ENCODE measurements around the gene PPP1R26. TPM values are rescaled to one million over a fixed set of nuclear protein-coding genes. Genes with fewer than 3 reads are reported as not detected.
"Not testable (repeated sequence)": the region's sequence is repeated elsewhere in the genome, so short reads cannot be mapped to it uniquely, and the experiment has no call there.

The PPP1R26 gene
- total and polyA plus RNA-seq, 4 donors = 9.3 to 29.6 (median 18.3) TPM

GRCh38 chr9:135443797-135444425 lies 35.7 kb upstream of the PPP1R26 start:
- H3K4me1 ChIP-seq (ENCODE audit: control insufficient read depth in 5 of 5, insufficient read depth in 5 of 5, low read length in 5 of 5) = peaks cover 0 to 49% (median 18%) of the 10 kb centered on the region in 5 donors
- H3K4me3 ChIP-seq = peak overlapping the region; percentile 27
- H3K36me3 ChIP-seq (ENCODE audit: control insufficient read depth in 4 of 4, insufficient read depth in 4 of 4, low read length in 4 of 4) = no peaks in the 10 kb centered on the region
- WGBS, 2 donors = 51 to 65% methylated on average over 28 of the region's 28 CpGs
- ATAC-seq (ENCODE audit: insufficient read depth, low FRiP score) = no peak
- no peak for DNase-seq
- no peaks in the 10 kb centered on the region for H3K9me3 ChIP-seq (ENCODE audit: control insufficient read depth in 4 of 4, insufficient read depth in 3 of 4, low read length in 3 of 4)
- no peak overlapping the region for H3K9ac ChIP-seq (ENCODE audit: insufficient read depth in 1 of 2, low read length in 2 of 2)
- H3K27ac ChIP-seq (ENCODE audit: low read depth in 1 of 2, low read length in 1 of 2) = peak overlapping the region in 1 of 2 donors; percentile 80
- H3K27me3 ChIP-seq (ENCODE audit: control insufficient read depth in 3 of 3, insufficient read depth in 3 of 3, low read length in 2 of 3) = no peaks in the 10 kb centered on the region
- TF ChIP-seq CTCF (IDR thresholded peaks at IDR 0.05; ENCODE audit: control extremely low read depth, extremely low read depth) = no peak

- WGBS, 2 donors = 68 to 72% methylated on average over 12 of the region's 12 CpGs
- Histone ChIP-seq H3K4me3 (no peak overlapping the region), H3K36me3 (ENCODE audit: control insufficient read depth in 4 of 4, insufficient read depth in 4 of 4, low read length in 4 of 4) (no peaks in the 10 kb centered on the region), H3K4me1 (ENCODE audit: control insufficient read depth in 5 of 5, insufficient read depth in 5 of 5, low read length in 5 of 5) (peaks cover 0 to 20% (median 8%) of the 10 kb centered on the region in 5 donors), H3K9ac (ENCODE audit: insufficient read depth in 1 of 2, low read length in 2 of 2) (no peak overlapping the region), H3K27me3 (ENCODE audit: control insufficient read depth in 3 of 3, insufficient read depth in 3 of 3, low read length in 2 of 3) (no peaks in the 10 kb centered on the region), H3K9me3 (ENCODE audit: control insufficient read depth in 4 of 4, insufficient read depth in 3 of 4, low read length in 3 of 4) (no peaks in the 10 kb centered on the region), H3K27ac (ENCODE audit: low read depth in 1 of 2, low read length in 1 of 2) (no peak overlapping the region)
- no peak for DNase-seq
- no peak for TF ChIP-seq CTCF (IDR thresholded peaks at IDR 0.05; ENCODE audit: control extremely low read depth, extremely low read depth)
- ATAC-seq (ENCODE audit: insufficient read depth, low FRiP score) = no peak
Observed at GRCh38 chr9:135447126-135447525, 32.5 kb upstream of the PPP1R26 start.

- WGBS, 2 donors = 62 to 72% methylated on average over 11 of the region's 11 CpGs
- Histone ChIP-seq H3K36me3 (ENCODE audit: control insufficient read depth in 4 of 4, insufficient read depth in 4 of 4, low read length in 4 of 4) (no peaks in the 10 kb centered on the region), H3K9me3 (ENCODE audit: control insufficient read depth in 4 of 4, insufficient read depth in 3 of 4, low read length in 3 of 4) (peaks cover 0 to under 1% (median 0%) of the 10 kb centered on the region in 4 donors), H3K4me3 (no peak overlapping the region), H3K9ac (ENCODE audit: insufficient read depth in 1 of 2, low read length in 2 of 2) (no peak overlapping the region), H3K4me1 (ENCODE audit: control insufficient read depth in 5 of 5, insufficient read depth in 5 of 5, low read length in 5 of 5) (peaks cover 0 to 12% (median under 1%) of the 10 kb centered on the region in 5 donors), H3K27me3 (ENCODE audit: control insufficient read depth in 3 of 3, insufficient read depth in 3 of 3, low read length in 2 of 3) (no peaks in the 10 kb centered on the region), H3K27ac (ENCODE audit: low read depth in 1 of 2, low read length in 1 of 2) (no peak overlapping the region)
- TF ChIP-seq CTCF (IDR thresholded peaks at IDR 0.05; ENCODE audit: control extremely low read depth, extremely low read depth) = no peak
- DNase-seq (peak in 1 of 3 donors; percentile 40), ATAC-seq (ENCODE audit: insufficient read depth, low FRiP score) (no peak)
Observed at GRCh38 chr9:135448663-135449100, 30.9 kb upstream of the PPP1R26 start.

- not testable (repeated sequence) for DNase-seq; H3K4me3 ChIP-seq; H3K4me1 ChIP-seq (ENCODE audit: control insufficient read depth in 5 of 5, insufficient read depth in 5 of 5, low read length in 5 of 5); H3K36me3 ChIP-seq (ENCODE audit: control insufficient read depth in 4 of 4, insufficient read depth in 4 of 4, low read length in 4 of 4); H3K9ac ChIP-seq (ENCODE audit: insufficient read depth in 1 of 2, low read length in 2 of 2); ATAC-seq (ENCODE audit: insufficient read depth, low FRiP score); H3K27me3 ChIP-seq (ENCODE audit: control insufficient read depth in 3 of 3, insufficient read depth in 3 of 3, low read length in 2 of 3); H3K9me3 ChIP-seq (ENCODE audit: control insufficient read depth in 4 of 4, insufficient read depth in 3 of 4, low read length in 3 of 4); H3K27ac ChIP-seq (ENCODE audit: low read depth in 1 of 2, low read length in 1 of 2)
- 87 to 89% methylated on average over 11 of the region's 11 CpGs for WGBS, 2 donors
Observed at GRCh38 chr9:135449532-135449931, 30.1 kb upstream of the PPP1R26 start.

All from lung (tissue), 12 donors.